NCI-H2227 treated with DMSO at 0.1 percent for 48 hours (cell line): Measurements from ENCODE around the gene HNRNPL.
"Not testable (repeated sequence)": the region's sequence is repeated elsewhere in the genome, so short reads cannot be mapped to it uniquely, and the experiment has no call there.

ENCODE experiments used
- DNase-seq: peaks from one replicate; lab custom pipeline; 2025; lab: John Stamatoyannopoulos, UW

HNRNPL gene

DNA sequence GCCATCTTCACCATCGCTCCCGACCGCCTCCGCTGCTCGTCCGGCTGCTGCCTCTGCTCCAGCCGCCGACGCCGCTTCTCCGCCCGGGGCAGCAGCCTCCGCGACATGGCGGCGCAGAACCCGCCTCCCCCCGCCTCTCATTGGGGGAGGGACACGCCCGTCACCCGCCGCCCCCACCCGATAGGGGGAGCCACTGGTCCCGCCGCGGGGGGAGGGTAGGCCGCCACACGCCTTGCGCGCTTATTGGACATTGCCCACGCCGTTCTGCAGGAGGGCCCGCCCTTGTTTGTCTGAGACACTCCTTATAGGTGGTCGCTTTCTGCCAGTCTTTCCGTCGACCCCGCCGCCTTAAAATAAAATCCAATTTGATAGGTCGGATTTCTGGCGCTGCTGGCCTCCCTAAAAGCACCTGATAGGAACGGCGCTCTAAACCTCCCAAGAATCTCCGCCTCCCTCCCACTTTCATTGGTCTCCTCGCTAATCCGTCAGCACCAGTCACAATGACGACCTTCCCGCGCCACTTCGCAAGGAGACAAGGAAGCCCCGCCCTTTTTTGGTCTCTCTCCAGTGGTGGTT is at the start of gene HNRNPL:
HNRNPL (minus strand) TSS at position 127 of the 576 bp plus-strand sequence; CDS start at position 107, 20 bp downstream.
- peak; percentile 100 for DNase-seq

DNA sequence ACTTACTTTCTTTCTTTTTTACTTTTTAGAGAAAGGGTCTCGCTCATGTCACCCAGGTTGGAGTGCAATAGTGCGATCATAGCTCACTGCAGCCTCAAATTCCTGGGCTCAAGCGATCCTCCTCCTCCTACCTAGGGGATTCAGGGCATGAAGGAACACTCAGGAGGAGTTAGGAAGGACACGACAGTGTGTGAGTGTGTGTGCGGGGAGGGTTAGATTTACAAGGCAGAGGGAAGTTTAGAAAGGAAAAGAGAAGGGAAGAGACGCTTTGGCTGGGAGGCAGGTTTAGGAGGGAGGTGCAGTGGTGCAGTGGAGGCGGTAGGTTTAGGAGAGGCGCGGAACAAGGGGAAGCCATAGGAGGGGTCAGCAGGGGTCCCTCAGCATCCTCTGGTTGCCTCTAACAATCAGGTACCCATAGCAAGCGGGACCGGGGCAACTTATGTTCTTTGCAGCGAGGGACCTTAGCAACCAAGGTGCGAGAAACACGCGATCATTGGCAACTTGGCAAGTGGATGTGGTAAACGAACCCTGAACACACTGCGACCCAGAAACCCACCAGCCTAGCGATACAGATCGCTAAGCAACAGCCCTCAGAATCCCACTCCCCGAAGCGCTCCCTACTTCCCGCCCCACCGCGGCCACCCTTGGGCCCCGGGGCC is 49.1 kb upstream of the HNRNPL start:
- DNase-seq = peak; percentile 56

DNA sequence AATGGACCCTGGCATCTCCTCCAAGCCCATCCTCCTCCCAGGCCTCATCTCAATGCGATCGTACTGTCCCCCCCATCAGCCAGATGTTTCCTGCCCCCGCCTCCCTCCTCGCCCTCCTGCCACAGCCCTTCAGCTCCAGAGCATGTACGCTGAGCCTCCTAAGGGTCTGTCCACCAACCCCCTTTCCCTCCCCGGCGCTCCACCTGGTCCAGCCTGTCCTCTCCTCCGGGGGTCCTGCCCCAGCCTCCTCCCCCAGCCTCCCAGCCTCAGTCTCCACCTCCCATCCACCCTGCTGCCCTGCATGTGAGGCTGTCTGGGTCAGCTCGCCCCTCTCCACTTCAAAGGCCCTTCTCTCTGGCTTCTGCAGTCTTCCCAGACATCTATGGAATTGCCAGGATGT is 45.2 kb upstream of the HNRNPL start:
- no peak for DNase-seq

DNA sequence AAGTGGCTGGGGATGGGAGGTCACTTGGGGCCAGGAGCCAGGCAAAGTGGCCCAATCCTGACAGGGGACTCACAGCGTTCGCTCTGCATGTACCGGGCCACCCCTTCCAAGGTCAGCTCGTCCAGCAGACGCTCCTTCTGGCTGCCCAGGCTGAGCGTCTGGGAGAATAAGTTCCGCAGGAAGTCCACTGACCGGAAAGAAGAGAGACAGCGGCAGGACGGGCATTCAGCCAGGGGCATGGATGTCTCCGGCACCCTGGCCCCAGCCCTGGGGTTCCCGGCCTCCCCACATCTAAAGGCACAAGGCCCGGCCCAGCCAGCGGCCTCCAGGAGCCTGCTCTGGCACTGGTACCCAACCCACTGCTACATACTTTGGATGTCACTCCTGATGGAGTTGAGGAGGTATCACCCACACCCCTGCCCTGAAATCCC is 43.6 kb upstream of the HNRNPL start:
- no peak for DNase-seq

GRCh38 chr19:38892841-38893240 is 43.1 kb upstream of the HNRNPL start:
- peak; percentile 41 for DNase-seq

DNA sequence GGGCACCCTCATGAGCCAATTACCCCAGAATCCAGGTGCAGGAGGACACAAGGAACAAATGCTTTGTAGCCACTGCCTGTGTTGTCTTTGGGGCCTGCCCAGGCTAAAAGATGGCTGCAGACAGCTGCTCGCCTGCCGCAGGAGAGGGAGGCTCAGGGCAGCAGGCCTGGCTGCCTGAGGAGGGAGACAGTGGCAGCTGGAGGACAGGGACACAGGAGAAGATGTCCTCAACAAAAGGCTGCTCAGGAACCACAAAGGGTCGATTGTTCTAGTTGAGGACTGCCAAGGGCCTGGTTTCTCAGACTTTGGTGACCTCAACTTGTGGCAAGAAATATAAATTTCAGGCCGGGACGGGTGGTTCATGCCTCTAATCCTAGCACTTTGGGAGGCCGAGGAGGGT is 42.0 kb upstream of the HNRNPL start:
- no peak for DNase-seq

DNA sequence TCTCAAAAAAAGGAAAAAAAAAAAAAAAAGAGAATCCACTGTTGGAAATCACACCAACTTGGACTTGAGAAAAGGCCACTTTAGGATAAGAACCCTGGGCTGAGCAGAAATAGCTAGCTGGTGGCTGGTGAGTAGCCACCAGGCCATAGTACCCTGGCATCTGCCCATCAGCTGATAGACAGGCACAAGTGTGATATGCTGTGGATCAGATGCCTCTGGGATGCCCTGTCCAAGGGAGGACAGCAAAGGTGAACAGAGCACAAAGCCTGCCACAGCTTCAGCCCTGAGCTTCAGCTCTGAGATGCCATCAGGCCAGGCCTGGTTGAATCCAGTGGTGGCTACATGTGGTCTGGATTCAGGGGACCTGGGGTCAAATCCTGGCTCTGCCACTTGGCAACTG is 40.9 kb upstream of the HNRNPL start:
- no peak for DNase-seq

GRCh38 chr19:38889803-38890202 is 40.0 kb upstream of the HNRNPL start:
- DNase-seq = no peak

GRCh38 chr19:38888876-38889275 is 39.1 kb upstream of the HNRNPL start:
- no peak for DNase-seq

DNA sequence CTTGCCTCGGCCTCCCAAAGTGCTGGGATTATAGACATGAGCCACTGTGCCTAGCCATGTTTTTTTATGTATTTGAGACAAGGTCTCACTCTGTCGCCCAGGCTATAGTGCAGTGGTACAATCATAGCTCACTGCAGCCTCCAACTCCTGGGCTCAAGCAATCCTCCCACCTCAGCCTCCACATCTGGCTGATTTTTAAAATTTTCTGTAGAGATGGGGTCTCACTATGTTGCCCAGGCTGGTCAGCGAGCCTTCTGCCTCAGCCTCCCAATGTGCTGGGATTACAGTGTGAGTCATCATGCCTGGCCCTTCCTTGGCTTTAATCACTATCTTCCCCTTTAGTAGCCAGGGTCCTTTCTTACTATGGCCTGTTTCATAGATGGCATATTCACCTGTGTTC is 34.9 kb upstream of the HNRNPL start:
- not testable (repeated sequence) for DNase-seq

DNA sequence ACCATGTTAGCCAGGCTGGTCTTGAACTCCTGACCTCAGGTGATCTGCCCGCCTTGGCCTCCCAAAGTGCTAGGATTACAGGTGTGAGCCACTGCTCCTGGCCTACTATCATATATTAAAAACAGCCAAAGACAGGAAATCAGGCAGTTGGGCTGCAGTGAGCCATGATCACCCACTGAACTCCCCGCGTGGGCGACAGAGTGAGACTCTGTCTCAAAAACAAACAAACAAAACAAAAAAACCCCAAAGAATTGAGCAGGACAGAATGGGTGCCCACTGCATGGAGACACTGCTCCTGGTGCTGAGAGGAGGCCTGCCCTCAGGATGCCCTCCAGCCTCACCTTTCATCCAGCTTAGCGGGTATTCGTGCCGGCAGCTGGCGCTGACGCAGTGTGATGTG is 33.5 kb upstream of the HNRNPL start:
- no peak for DNase-seq

DNA sequence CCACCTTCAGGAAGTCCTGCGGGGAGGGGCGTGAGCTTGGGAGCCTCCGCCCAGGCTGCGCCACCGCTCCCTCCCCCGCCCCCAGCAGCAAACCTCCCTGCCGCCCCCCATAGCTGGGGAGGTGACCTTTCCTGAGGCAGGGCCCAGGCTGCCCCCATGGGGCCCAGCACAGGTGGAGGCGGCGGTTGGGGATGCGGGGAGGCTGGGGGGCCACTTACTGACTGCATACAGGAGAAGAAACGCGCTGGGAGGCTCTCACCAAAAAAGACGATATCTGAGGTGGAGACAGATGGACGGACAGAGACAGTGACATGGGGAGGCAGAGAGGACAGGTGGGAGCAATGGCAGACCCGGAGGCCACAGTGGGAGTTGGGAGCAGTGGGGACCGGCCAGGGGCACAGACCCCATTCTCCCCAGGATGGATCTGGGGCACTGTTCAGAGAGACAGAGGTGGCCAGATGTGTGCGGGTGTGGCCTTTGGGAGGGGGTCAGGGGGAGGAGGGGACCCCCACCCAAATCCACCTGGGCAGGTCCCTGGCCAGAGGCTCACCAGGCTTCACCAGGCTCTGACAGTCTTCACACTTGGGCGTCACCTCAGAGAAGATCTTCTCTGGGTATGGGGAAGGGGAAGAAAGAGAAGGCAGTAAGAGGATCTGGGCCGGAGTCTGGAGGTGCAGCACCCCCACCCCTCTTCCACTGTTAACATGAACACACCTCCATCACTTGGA is 31.3 kb upstream of the HNRNPL start:
- DNase-seq = no peak

DNA sequence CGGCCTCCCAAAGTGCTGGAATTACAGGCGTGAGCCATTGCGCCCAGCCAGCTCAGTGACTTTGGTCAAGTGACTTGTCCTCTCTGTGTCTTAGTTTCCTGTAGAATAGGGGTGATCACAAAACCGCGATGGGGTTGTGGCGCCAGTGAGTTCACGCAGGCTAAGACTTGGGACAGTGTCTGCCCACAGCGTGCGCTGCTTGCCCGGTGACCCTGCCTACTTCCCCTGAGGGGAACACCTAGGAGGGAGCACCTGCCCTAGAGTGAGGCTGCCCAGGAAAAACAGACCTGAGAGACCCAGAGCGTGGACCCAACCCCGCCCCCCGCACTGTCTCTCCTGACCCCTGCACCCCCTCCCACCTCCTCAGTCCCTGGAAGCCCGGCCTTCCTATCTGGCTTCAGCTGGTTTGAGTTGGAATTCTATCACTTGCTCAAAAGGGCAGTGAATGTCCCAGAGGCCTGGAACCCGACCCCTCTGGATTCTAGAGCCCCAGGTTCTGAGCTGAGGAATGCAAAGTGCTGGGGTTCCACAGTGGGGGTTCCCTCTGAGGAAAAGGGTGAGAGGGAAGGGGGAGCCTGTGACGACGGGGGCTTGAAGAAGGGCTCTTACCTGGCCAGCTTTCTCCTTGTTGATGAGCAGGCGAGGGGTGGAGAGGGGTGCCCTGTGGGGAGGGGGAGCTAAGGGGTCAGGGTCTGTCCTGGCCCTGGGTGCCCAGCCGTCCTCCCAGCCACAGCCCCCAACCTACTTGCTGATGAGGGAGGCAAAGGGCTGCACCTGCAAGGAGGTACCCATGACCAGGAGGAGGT is 30.5 kb upstream of the HNRNPL start:
- no peak for DNase-seq

DNA sequence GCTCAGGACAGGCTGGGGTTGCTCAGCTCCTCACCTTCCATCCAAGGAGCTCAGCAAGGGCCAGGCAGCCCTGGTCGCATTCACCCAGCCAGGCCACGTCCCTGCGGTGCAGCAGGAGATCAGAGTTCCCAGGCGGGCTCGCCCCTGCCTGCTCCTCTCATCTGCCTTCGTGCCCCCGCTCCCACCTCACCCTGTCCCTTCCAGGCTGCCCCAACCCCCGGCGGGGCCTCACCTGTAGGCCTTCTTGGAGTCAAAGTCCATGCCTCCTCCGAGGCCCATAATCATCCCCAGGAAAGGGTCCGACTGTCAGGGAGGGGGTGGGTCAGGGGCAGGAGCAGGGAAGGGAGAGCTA is 29.6 kb upstream of the HNRNPL start:
- DNase-seq = no peak

DNA sequence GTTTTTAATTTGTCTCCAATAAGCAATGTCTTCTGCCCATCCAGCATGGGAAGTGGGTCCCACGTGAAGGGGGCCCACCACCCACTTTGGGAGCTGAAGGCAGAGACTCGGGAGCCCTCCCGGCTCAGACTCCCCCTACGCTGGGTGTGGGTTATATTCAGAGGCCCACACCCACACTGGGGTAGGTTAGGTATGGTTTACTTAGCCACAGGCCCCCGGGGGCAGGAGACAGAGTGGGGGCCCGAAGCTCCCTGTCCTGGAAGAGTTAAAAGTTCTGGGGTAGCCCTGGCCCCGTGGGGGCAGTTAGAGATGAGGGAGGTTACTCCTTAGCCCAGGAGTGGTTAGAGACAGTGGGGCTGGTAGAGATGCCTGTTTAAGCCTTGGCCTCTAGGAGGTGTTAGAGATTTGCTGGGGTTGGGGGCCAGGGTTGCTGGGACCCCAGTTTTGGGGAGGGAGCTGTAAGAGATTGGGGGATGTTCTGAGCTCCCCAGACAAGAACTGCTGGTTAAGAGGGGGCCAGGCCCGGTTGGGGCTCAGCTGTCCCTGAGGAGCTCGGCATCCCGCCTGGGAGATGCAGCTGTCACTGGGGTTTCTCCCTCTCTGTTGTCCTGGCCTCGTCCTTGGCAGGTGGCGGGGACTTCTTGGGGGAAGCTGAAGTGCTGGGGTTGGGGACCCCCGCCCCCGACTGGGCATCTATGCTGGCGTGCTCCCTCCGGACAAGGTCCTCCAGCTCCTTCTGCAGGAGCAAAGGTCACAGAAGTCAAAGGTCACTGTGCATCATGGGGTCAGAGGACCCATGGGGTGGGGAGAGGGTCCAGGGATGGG is 29.0 kb upstream of the HNRNPL start:
- DNase-seq = no peak

- DNase-seq = peak; percentile 97
Measured at GRCh38 chr19:38877781-38878574, 28.2 kb upstream of the HNRNPL start, which contains the start of gene RINL. Gene RINL (minus strand): TSS chr19:38878275. CDS start chr19:38876742, 1,533 bp downstream.

DNA sequence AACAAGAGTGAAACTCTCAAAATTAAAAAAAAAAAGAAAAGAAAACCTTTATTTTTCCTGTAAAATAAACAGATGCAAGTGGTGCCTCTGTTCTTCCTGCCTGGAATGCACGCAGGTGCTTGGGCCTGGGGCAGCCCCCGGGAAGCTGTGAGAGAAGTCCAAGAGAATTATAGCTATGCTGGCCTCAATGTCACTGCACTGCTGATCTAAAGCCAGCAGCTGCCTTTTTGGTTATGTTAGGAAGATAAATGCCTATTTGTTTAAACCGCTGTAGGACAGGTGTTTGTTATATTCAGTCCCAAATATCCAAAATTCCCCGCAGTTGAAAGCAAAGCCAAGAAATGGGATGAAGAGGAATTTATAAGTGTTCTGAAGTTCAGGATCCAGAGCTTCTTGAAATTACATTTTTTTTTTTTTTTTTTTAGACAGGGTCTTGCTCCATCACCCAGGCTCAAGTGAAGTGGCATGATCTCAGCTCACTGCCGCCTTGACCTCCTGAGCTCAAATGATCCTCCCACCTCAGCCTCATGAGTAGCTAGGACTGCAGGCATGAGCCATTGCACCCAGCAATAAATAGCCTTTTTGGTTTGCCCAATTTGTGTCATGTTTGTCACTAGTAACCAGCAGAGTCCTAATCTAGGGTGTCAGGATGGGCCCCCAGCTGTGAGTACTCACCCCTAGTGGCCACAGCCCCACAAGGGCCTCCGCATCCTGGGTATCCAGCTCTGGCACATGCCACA is 26.0 kb upstream of the HNRNPL start:
- no peak for DNase-seq

DNA sequence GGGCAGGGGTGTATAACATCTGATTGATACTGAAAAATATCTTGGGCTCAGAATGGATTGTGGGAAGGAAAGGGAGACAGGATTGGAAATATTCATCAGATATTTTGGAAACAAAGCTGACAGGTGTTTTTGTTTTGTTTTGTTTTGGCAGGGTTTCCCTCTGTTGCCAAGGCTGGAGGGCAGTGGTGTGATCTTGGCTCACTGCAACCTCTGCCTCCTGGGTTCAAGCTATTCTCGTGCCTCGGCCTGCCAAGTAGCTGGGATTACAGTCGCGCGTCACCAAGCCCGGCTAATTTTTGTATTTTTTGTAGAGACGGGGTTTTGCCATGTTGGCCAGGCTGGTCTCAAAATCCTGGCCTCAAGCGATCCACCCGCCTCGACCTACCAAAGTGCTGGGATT is 23.6 kb upstream of the HNRNPL start:
- DNase-seq = not testable (repeated sequence)

DNA sequence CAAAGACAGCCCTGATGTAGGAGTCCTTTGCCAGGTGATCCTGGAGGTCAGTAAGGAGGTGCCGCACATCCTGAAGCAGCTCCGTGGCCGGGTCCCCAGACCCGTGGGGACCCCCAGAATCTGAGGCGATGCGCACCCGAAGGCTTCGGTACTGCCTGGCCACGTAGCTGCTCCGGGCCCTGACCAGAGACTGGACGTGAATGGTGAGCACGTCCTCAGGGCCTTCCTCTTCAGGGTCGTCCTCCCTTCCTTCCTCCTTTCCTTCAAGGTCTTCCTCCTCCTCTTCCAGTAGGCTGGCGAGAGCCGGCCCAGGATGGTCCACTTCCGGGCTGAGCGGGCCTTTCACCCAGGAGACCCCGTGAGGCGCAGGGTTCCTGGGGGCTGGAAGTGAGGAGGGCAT is 20.8 kb upstream of the HNRNPL start:
- no peak for DNase-seq
